Measurements from ENCODE around the gene TMEM242.

The TMEM242 gene

DNA sequence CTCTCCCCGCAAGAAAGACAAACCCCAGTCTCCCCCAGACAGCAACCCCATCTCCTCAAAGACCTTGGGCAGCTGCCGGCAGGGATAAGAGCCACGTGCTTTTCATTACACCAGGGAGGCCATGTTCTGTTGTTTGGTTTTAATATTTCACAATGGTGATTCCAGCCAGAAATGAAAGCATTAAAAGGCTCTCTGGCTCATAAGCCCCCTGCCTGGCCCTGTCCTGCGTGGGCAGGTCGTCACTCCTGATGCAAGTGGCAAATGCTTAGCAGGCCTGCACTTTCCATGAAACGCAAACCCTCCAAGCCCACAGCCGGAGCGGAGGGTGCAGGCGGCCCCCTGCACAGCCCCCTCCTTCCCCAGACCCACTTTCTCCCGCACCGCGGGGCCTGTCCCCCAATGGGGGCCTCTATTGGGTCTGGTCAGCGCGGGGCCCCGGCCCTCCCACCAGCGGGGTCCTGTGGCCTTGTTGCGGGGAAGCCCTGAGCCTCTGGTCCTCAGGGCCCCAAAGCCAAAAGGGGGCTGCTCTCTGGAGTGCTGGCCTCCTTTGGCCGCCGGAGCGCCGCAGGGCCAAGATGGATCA, 77.2 kb downstream of the TMEM242 start:
- DNase-seq: no peak

DNA sequence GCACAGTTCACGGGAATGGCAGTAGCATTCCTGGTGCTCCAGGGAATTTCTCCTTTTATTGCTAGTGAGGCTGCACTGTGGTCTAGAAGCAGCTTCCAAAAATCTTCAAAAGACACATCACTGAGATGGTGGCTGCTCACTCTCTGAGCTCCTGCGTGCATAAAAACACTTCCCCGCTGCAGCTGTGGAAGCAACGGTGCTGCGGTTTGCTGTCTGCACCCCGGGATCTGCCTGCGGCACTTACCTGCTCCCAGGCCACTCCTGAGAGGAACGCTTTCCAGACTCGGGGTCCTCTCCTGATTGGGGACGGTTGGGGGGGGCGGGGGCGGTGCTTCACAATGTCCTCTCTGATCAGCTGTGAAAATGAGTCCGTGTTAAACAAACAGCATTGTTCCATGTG, 77.9 kb downstream of the TMEM242 start:
- DNase-seq: no peak

DNA sequence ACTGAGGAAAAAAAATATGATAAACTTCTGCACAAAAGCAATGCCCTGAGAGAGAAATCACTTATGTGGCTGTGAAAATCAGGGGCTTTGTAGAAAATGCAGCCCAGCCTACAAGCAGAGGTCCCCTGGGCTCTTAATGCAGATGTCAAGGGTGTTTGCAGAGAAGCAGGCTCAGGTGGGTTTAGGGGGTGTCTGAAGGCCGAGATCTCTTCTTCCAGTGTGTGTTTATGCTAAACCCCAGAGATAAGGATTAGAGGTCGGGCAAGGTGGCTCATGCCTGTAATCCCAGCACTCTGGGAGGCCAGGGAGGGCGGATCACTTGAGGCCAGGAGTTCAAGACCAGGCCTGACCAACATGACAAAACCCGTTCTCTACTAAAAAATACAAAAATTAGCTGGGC, 78.5 kb downstream of the TMEM242 start:
- DNase-seq: no peak

DNA sequence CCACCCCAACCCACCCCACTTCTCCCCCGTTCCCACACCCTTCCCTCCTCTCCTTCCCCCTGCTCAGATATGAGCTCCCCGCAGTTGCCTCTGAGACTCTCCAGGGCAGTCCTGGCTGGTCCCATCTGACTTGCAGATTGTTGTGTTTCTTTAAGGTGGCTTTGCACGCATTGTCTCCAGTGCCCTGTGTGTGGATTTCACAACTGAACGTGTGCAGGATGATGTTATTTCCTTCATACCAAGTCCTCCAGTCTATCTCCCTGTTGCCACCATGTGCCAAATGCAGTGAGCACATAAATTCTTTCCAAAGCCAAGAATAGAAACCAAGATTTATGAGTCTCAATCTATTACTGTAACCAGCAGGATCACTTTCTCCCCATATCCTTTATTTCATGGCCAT, 79.1 kb downstream of the TMEM242 start:
- no peak for DNase-seq

DNA sequence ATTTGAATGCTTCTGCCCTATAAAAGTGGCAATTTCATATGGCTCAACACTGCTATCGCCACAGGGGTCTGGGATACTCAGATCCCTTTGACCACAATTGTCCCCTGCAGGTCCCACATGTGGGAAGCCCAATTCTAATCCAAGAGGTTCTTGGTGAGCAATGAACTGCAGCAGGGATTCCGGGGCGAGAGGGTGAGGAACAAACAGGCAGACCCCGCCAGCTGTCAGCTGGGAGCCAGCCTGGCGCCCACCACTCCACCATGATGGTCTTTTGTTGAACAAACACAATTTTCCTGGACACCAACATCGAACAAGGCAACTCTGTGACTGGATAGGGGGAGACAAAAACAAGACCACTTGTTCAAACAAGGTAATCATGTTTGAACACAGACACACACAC, 80.5 kb downstream of the TMEM242 start:
- no peak for DNase-seq

- DNase-seq: no peak
These were observed 82.4 kb downstream of the TMEM242 start for GRCh38 chr6:157240960-157241311.

DNA sequence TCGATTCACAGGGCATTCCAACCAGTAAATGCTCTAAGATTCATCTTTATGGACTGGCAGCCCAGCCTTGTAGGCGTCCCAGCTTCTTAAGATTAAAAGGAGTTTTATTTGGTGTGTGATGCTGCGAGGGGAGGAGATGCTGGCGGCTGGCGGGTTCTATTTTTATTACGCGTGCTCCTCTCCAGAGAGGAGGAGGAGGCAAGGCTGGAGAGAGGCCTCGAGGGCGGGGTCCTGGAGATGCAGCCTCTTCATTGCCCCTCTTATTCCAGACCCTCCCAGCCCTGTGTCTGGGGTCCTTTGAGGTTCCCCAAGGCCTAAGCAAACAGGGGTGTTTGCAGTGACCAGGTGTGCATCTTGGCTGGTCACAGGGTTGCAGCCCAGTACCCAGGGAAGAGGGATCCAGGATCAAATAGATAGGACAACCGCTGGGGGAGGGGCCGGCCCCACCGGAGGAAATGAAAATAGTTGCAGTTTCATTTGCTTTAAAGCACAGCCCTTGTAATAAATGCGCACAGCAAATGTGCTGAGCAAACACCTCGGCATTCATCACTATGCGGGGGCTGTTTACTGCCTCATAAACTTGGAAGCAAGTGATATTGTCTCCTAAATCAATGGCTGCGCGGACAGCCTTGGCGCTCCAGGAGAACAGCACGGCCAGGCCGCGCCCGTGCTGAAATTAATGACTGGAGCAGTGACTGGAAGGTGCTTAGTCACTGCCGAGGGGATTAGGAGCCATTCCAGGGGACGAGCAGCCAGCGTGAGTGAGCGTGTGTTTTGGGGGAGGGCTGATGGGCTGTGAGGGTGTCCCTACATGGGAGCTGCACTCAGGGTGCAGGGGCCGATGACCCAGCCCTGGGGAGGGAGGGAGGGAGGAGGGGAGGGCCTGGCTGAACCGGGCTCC, 83.0 kb downstream of the TMEM242 start:
- no peak for DNase-seq

GRCh38 chr6:157239671-157240058, 83.7 kb downstream of the TMEM242 start:
- no peak for DNase-seq
